ENCODE measurements around the gene LPCAT3.
"Not testable (repeated sequence)": the region's sequence is repeated elsewhere in the genome, so short reads cannot be mapped to it uniquely, and the experiment has no call there.

Gene LPCAT3

DNA sequence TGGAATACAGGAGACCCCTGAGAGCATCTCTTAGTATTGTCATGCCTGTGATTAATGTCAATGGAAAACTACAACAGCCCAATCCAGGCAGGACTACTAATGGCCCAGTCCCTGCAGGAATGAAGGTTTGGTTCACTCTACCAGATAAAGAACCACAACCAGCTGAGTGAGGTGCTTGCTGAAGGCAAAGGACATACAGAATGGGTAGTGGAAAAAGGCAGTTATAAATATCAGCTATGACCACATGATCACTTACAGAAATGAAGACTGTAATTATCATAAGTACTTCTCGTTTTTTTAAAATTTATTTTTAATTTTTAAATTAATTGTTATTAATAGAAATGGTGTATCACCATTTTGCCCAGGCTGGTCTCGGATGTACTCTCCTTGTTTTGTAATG lies 17.2 kb upstream of the LPCAT3 start:
- no peak for DNase-seq

DNA sequence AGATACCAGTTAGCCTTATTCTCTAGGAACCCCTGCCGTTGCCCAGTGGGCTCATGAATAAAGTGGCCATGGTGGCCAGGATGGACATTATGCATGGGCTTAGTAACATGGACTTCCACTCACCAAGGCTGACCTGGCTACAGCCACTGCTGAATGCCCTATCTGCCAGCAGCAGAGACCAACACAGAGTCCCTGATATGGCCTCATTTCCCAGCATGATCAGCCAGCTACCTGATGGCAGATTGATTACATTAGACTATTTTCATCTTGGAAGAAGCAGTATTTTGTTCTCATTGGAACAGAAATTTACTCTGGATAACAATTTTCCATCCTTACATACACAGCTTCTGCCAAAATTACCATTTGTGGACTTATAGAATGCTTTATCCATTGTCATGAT lies 16.2 kb upstream of the LPCAT3 start:
- DNase-seq = no peak

GRCh38 chr12:7032990-7033389 lies 14.7 kb upstream of the LPCAT3 start:
- DNase-seq = no peak

DNA sequence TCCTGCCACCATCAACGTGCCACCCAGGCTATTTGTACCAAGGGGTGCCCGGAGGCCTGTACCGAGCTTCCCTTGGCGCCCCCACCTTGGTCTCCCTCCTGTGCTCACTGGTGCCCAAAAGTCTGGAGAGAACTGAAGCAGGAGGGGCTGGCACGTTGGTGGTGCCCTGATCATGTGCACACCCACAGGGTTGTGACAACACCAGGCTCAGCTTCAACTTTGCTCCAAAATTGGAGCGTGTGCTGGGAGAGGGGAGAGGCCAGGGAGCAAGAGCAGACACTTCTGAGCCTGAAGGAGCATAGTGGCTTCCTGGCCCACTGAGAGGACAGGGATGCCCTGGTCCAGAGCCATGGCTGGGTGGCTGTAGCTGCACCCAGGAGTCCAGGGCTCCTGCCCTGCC lies 13.0 kb upstream of the LPCAT3 start:
- DNase-seq = no peak

DNA sequence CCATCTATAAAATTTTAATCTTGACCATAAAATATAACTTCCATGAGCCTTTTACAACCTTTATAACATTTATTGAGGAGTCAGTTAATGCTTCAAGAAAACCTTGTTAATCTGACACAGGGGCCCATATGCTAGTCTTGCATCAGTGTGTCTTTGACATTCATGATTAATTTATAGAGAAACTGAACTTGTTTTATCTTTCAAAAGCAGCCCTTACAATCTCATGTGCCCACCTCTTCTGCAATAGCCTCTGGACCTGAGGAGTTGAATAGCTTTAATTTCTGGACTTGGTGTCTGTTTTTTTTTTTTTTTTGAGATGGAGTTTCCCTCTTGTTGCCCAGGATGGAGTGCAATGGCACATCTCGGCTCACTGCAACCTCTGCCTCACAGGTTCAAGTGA lies 8.6 kb upstream of the LPCAT3 start:
- no peak for DNase-seq

GRCh38 chr12:7023114-7023513 lies 4.8 kb upstream of the LPCAT3 start:
- DNase-seq = no peak

GRCh38 chr12:7021956-7022355 lies 3.7 kb upstream of the LPCAT3 start:
- DNase-seq = no peak

DNA sequence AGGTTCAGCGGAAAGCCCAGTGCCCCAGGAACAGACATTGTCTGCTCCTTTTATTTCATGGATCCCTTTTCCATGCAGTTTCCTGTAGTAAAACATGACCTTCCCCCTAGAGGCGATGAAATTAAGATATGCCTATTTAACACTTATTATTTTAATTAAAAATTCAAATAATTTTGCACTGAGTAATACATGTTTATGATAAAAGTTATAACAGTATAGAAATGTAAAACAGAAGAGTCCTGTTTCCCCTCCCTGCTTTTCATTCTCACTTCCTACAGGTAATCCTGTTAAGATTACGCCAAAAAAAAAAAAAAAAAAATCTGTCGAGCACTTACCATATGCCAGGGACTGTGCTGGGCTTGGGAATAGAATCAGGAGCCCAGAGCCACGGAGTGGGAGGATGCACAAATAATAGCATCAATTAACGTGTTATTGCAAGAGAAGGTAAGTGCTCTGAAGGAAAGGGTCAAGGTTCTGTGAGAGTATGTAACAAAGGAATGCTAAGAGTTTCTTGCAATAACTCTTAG lies 830 bp upstream of the LPCAT3 start:
- no peak for DNase-seq

DNA sequence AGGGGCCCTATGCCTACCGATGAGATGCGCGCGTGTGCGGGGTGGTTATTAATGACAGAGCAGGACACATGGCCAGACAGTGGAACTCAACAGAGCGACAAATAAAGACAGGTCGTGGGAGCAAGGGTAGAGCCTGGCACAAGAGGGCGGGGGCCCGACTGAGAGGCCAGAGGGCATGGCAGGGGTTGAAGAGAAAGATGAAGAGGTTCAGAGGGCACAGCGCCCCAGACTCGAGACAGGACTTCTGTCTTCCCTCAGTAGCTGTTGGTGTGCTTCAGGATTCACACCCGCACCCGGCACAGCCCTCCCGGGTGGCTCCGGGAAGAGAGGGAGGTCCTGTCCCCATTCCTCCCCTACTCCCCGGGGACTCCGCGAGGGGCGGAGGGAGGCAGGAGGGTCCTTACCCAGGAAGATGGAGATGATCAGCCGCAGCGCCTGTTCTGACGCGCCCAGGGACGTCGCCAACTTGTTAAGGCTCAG lies 366 bp downstream of the LPCAT3 start:
- DNase-seq = no peak

DNA sequence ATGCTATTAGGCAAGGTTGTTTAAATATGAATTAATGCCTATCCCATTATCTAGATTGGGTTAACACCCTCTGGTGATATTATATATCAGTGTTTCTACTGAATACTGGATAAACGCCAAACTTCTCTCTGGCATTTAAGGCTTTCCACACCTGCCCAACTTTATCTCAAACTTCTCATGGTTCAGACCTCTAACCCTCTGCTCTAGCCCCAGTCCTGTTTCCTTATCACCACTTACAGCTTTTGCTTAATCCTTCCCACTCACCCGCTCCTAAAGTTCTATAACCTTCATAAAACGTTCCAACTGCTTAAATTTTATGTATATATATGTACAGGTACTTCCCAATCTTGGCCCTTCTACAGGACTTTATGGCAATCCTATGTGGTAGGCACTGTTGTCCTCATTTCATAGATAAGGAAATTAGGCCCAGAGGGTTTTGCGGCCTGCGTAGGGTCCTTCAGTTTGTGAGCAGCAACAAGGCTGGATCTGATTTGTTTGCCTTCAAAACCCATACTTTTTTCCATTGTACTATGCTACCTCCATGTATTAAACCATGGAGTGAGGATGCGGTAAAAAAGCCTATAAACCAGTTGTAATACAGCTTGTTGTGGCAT lies 1.2 kb downstream of the LPCAT3 start:
- no peak for DNase-seq

- no peak for DNase-seq
Measured at GRCh38 chr12:7015555-7016370, 2.5 kb downstream of the LPCAT3 start.

DNA sequence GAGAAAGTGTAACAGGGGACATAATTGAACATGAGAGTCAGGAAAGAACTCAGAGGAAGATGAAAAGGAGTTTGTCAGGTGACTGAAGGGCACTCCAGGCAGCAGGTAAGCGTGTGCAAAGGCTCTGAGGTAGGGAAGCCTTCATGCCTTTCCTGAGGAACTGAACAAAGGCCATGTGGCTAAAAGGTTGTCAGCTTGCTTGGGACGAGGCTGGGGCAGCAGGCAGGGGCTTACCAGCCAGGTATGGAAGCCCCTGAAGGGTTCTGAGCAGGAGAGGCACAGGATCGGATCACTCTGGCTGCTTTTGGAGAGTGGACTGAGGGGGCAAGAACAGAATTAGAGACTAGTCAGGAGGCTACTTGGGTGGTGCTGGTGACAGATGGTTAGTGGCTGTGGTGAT lies 5.2 kb downstream of the LPCAT3 start:
- no peak for DNase-seq

GRCh38 chr12:7012024-7012607 lies 6.2 kb downstream of the LPCAT3 start:
- DNase-seq = no peak

DNA sequence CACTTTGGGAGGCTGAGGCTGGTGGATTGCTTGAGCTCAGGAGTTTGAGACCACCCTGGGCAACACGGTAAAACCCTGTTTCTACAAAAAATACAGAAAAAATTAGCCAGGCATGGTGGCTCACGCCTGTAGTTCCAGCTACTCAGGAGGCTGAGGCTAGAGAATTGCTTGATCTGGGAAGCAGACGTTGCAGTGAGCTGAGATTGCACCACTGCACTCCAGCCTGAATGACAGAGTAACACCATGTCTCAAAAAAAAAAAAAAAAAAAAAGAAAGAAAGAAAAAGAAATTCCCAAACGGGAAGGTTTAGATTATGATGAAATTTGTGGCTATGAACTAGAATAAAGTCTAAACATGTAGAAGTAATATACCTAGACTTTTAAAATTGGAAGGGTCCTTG lies 6.9 kb downstream of the LPCAT3 start:
- not testable (repeated sequence) for DNase-seq

DNA sequence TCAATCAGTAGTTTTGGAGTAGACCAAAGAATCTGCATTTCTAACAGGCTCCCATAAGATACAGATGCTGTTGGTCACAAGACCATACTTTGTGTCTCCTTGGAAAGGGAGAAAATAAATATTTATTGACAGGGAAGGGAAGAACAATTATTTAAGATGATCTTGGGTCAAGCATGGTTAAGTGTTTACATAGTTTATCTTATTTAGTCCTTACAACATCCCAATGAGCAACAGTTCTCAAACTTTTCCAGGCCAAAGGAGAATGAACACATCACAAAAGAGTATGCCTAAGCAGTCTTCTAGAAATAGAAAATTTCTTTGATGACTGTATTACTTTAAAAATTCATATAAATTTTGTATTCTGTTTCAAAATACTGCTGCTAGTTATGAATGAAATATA lies 8.8 kb downstream of the LPCAT3 start:
- no peak for DNase-seq

DNA sequence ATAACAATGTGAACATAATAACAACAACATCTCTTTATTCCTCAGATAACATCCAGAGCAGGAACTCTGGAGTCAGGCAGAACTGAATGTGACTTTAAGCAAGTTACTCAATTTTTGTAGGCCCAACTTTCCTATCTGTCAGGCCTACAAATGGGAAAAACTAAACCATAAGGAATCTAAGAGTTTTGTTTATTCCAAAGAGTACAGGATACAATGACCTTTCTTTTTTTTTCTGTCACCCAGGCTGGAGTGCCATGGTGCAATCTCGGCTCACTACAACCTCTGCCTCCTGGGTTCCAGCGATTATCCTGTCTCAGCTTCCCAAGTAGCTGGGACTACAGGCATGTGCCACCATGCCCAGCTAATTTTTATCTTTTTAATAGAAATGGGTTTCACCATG lies 9.4 kb downstream of the LPCAT3 start:
- no peak for DNase-seq

DNA sequence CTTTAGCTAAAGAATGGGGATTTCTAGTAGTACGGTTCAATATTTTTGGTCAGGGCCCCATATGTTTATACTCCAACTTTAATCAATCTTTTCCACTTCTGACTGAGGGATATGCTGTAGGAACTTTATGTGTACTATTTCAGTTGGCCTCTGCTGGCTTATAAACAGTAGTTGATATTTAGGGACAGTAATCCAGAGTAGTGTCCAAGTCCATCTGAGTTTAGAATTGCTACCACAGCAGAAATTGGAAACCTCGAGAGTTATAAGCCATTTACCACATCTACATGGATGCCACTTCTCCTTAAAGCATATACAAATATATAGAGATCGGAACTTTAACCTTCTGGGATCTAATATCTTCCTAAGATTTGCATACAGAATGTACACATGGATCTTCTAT lies 11.6 kb downstream of the LPCAT3 start:
- DNase-seq = no peak

DNA sequence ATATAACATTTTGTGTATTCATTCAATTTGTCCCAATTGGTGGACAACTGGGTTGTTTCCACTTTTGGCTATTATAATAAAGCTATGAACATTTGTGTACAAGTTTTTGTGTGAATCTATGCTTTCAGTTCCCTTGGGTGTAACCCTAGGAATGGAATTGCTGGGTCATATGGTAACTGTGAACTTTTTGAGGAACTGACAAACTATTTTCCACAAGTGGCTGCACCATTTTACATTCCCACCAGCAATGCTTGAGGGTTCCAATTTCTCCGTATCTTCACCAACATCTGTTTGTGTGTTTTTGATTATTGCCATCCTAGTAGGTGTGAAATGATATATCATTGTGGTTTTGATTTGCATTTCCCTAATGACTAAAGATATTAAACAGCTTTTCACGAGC lies 13.0 kb downstream of the LPCAT3 start:
- DNase-seq = no peak

DNA sequence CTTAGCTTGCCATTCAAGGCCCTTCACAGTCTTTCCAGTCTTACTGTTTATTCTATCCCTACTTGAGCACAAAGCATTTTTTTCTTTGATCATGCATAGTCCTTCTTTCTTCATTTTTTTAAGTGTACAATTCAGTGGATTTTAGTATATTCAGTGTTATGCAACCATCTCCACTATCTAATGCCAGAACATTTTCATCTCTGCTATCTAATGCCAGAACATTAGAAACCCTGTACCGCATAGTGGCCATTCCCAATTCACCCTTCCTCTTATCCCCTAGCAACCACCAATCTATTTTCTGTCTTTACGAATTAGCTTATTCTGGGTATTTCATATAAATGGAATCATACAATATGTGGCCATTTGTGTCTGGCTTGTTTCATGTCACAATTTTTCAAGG lies 13.4 kb downstream of the LPCAT3 start:
- DNase-seq = no peak

GRCh38 chr12:7004287-7004803 lies 13.9 kb downstream of the LPCAT3 start:
- no peak for DNase-seq

- DNase-seq = no peak
Measured at GRCh38 chr12:7001921-7002591, 16.2 kb downstream of the LPCAT3 start.

GRCh38 chr12:6998715-6999451 lies 19.4 kb downstream of the LPCAT3 start:
- DNase-seq = no peak
